ENCODE data around the gene SLC25A18.

DNA sequence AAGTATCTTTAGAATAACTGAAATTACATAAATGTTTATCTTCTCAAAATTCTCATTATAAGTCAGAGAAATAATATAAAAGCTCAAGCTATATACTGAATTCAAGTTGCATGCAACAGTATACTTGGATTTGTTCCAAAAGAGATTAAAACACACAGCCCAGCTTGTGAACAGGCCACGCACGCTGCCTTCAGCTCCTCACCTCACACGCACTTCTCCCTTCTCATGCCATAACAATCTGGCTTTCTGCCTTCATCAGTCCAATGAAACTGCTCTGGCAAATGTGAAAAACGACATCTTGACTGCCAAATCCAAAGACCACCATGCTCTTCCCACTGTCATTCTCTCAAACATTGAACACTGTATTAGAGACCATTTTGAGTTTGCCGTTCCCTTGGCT is 43.2 kb downstream of the SLC25A18 start:
- TF ChIP-seq, protein P1, sequence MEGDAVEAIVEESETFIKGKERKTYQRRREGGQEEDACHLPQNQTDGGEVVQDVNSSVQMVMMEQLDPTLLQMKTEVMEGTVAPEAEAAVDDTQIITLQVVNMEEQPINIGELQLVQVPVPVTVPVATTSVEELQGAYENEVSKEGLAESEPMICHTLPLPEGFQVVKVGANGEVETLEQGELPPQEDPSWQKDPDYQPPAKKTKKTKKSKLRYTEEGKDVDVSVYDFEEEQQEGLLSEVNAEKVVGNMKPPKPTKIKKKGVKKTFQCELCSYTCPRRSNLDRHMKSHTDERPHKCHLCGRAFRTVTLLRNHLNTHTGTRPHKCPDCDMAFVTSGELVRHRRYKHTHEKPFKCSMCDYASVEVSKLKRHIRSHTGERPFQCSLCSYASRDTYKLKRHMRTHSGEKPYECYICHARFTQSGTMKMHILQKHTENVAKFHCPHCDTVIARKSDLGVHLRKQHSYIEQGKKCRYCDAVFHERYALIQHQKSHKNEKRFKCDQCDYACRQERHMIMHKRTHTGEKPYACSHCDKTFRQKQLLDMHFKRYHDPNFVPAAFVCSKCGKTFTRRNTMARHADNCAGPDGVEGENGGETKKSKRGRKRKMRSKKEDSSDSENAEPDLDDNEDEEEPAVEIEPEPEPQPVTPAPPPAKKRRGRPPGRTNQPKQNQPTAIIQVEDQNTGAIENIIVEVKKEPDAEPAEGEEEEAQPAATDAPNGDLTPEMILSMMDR (IDR thresholded peaks at IDR 0.05): no peak
- TF ChIP-seq POLR2A (IDR thresholded peaks at IDR 0.05): no peak

Data from Peyer's patch (tissue), 4 donors.